Measurements from ENCODE around the gene TRIM65. TPM values are rescaled to one million over a fixed set of nuclear protein-coding genes. Genes with fewer than 3 reads are reported as not detected.
"Not testable (repeated sequence)": the region's sequence is repeated elsewhere in the genome, so short reads cannot be mapped to it uniquely, and the experiment has no call there.

Gene TRIM65
- total RNA-seq, 1 donor from 2014 or later, result 24.3 TPM

- peaks cover 4% of the 10 kb centered on the region for H3K4me1 Mint-ChIP-seq (ENCODE audit: low read depth, unreplicated experiment)
- H3K27me3 Mint-ChIP-seq (ENCODE audit: unreplicated experiment), result peaks cover 7% of the 10 kb centered on the region
- H3K4me3 Mint-ChIP-seq (ENCODE audit: unreplicated experiment), result no peak overlapping the region
- peaks cover 2% of the 10 kb centered on the region for H3K9me3 Mint-ChIP-seq (ENCODE audit: unreplicated experiment)
- no peak for DNase-seq
- H3K27ac Mint-ChIP-seq (ENCODE audit: unreplicated experiment), result no peak overlapping the region
- peaks cover 4% of the 10 kb centered on the region for H3K36me3 Mint-ChIP-seq (ENCODE audit: unreplicated experiment)
- TF ChIP-seq, protein P1, sequence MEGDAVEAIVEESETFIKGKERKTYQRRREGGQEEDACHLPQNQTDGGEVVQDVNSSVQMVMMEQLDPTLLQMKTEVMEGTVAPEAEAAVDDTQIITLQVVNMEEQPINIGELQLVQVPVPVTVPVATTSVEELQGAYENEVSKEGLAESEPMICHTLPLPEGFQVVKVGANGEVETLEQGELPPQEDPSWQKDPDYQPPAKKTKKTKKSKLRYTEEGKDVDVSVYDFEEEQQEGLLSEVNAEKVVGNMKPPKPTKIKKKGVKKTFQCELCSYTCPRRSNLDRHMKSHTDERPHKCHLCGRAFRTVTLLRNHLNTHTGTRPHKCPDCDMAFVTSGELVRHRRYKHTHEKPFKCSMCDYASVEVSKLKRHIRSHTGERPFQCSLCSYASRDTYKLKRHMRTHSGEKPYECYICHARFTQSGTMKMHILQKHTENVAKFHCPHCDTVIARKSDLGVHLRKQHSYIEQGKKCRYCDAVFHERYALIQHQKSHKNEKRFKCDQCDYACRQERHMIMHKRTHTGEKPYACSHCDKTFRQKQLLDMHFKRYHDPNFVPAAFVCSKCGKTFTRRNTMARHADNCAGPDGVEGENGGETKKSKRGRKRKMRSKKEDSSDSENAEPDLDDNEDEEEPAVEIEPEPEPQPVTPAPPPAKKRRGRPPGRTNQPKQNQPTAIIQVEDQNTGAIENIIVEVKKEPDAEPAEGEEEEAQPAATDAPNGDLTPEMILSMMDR (IDR thresholded peaks at IDR 0.05; ENCODE audit: partially characterized antibody, unreplicated experiment), result no peak
These were observed 8.3 kb downstream of the TRIM65 start for GRCh38 chr17:75888484-75888883.

GRCh38 chr17:75885860-75886259 lies 10.9 kb downstream of the TRIM65 start:
- not testable (repeated sequence) for H3K9me3 Mint-ChIP-seq (ENCODE audit: unreplicated experiment)

DNA sequence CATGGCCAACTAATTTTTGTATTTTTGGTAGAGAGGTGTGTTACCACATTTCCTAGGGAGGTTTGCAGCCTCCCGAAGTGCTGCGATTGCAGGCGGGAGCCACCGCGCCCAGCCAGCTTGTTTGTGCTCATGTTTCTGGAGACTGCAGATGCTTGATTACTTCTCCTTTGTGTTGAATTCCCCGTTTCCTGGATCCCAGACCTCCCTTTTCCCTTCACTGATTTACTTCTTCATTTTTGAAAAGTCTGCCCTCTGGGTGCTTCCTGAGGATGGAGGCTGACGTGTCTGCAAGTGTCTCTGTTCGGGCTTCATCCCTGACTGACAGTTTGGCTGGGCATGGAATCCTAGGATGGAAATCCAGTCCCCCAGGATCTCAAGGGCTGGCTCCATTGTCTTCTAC lies 11.3 kb downstream of the TRIM65 start:
- H3K4me1 Mint-ChIP-seq (ENCODE audit: low read depth, unreplicated experiment), result peaks cover 4% of the 10 kb centered on the region

More at GRCh38 chr17:75885860-75886259, 10.9 kb downstream of the TRIM65 start:
- not testable (repeated sequence) for H3K36me3 Mint-ChIP-seq (ENCODE audit: unreplicated experiment); H3K27ac Mint-ChIP-seq (ENCODE audit: unreplicated experiment); H3K27me3 Mint-ChIP-seq (ENCODE audit: unreplicated experiment); DNase-seq; H3K4me3 Mint-ChIP-seq (ENCODE audit: unreplicated experiment); H3K4me1 Mint-ChIP-seq (ENCODE audit: low read depth, unreplicated experiment)

GRCh38 chr17:75881678-75882454 lies 14.9 kb downstream of the TRIM65 start:
- TF ChIP-seq, protein P1 (IDR thresholded peaks at IDR 0.05; ENCODE audit: partially characterized antibody, unreplicated experiment), result no peak
- no peak for DNase-seq
- Mint-ChIP-seq H3K36me3 (ENCODE audit: unreplicated experiment) (peaks cover 4% of the 10 kb centered on the region), H3K4me3 (ENCODE audit: unreplicated experiment) (no peak overlapping the region), H3K4me1 (ENCODE audit: low read depth, unreplicated experiment) (no peaks in the 10 kb centered on the region), H3K27me3 (ENCODE audit: unreplicated experiment) (peaks cover 11% of the 10 kb centered on the region), H3K27ac (ENCODE audit: unreplicated experiment) (no peak overlapping the region), H3K9me3 (ENCODE audit: unreplicated experiment) (peaks cover 9% of the 10 kb centered on the region)

More for the DNA sequence above, 11.3 kb downstream of the TRIM65 start:
- Mint-ChIP-seq H3K27me3 (ENCODE audit: unreplicated experiment) (peaks cover 9% of the 10 kb centered on the region), H3K4me3 (ENCODE audit: unreplicated experiment) (no peak overlapping the region), H3K36me3 (ENCODE audit: unreplicated experiment) (peaks cover 4% of the 10 kb centered on the region), H3K27ac (ENCODE audit: unreplicated experiment) (no peak overlapping the region), H3K9me3 (ENCODE audit: unreplicated experiment) (peaks cover 5% of the 10 kb centered on the region)
- TF ChIP-seq, protein P1 (IDR thresholded peaks at IDR 0.05; ENCODE audit: partially characterized antibody, unreplicated experiment), result no peak
- no peak for DNase-seq

DNA sequence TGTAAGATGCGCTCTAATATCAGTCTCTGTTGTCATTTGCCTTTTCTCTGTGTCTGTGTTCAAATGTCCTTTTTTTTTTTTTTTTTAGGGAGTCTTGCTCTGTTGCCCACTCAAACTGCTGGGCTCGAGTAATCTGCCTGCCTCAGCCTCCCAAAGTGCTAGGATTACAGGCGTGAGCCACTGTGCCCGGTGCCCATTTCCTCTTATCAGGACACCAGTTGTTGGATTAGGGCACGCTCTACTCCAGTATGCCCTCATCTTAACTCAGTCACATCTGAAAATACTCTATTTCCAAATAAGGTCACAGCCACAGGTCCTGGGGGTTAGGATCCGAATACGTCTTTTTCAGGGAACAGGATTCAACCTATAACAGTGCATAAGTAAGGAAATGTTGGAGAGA lies 16.5 kb downstream of the TRIM65 start:
- Mint-ChIP-seq H3K9me3 (ENCODE audit: unreplicated experiment) (peaks cover 8% of the 10 kb centered on the region), H3K4me1 (ENCODE audit: low read depth, unreplicated experiment) (no peaks in the 10 kb centered on the region), H3K4me3 (ENCODE audit: unreplicated experiment) (peak overlapping the region; percentile 20), H3K36me3 (ENCODE audit: unreplicated experiment) (no peaks in the 10 kb centered on the region), H3K27me3 (ENCODE audit: unreplicated experiment) (peaks cover 8% of the 10 kb centered on the region), H3K27ac (ENCODE audit: unreplicated experiment) (no peak overlapping the region)
- TF ChIP-seq, protein P1 (IDR thresholded peaks at IDR 0.05; ENCODE audit: partially characterized antibody, unreplicated experiment), result no peak
- no peak for DNase-seq

All from glutamatergic neuron (in vitro differentiated cells).